ENCODE results near the gene ZNF586.
A peak's percentile ranks its signal among the peaks of the same experiment; 100 is the strongest.
"Not testable (repeated sequence)": the region's sequence is repeated elsewhere in the genome, so short reads cannot be mapped to it uniquely, and the experiment has no call there.

The ZNF586 gene

GRCh38 chr19:57769345-57770131 lies at the start of gene ZNF586:
Gene ZNF586 (plus strand): TSS chr19:57769676. CDS start chr19:57769843, 167 bp downstream.
- H3K4me3 Mint-ChIP-seq: peak within 1 kb of the TSS; percentile 90
- peaks cover 24% of the 10 kb centered on the region for H3K4me1 Mint-ChIP-seq (ENCODE audit: low read depth)
- intact Hi-C loops (cut with micrococcal nuclease): loop anchor here (1.0 to 10.0 kb wide), 2 partner anchors 23 to 45 kb away; partner anchors contain the start of genes ZNF552 and ZNF776
- peaks cover 39% of the 10 kb centered on the region for H3K9me3 Mint-ChIP-seq
- H3K27me3 Mint-ChIP-seq: no peaks in the 10 kb centered on the region
- H3K27ac Mint-ChIP-seq: peak within 1 kb of the TSS; percentile 88
- peaks cover 68% of the 10 kb centered on the region for H3K36me3 Mint-ChIP-seq (ENCODE audit: low read depth)

- peaks cover 96% of the 10 kb centered on the region for H3K9me3 Mint-ChIP-seq
- no peaks in the 10 kb centered on the region for H3K4me1 Mint-ChIP-seq (ENCODE audit: low read depth)
- intact Hi-C loops (cut with micrococcal nuclease): no loop called here
- no peak overlapping the region for H3K4me3 Mint-ChIP-seq
- H3K36me3 Mint-ChIP-seq (ENCODE audit: low read depth): peaks cover 94% of the 10 kb centered on the region
- no peak overlapping the region for H3K27ac Mint-ChIP-seq
- no peaks in the 10 kb centered on the region for H3K27me3 Mint-ChIP-seq
These were observed 49.5 kb upstream of the ZNF586 start for GRCh38 chr19:57719901-57720519.

GRCh38 chr19:57720878-57721277 lies 48.6 kb upstream of the ZNF586 start:
- Mint-ChIP-seq H3K27me3 (no peaks in the 10 kb centered on the region), H3K9me3 (peaks cover 90% of the 10 kb centered on the region), H3K27ac (no peak overlapping the region), H3K36me3 (ENCODE audit: low read depth) (peaks cover 93% of the 10 kb centered on the region), H3K4me1 (ENCODE audit: low read depth) (no peaks in the 10 kb centered on the region), H3K4me3 (no peak overlapping the region)
- intact Hi-C loops (cut with micrococcal nuclease): no loop called here

- intact Hi-C loops (cut with micrococcal nuclease): loop anchor here (1.0 to 5.0 kb wide), 2 partner anchors 165 to 419 kb away; no protein-coding TSS in a partner anchor
- H3K9me3 Mint-ChIP-seq; H3K4me3 Mint-ChIP-seq; H3K27ac Mint-ChIP-seq; H3K27me3 Mint-ChIP-seq; H3K36me3 Mint-ChIP-seq (ENCODE audit: low read depth); H3K4me1 Mint-ChIP-seq (ENCODE audit: low read depth): not testable (repeated sequence)
These were observed 31.2 kb upstream of the ZNF586 start for GRCh38 chr19:57738320-57738719.

- not testable (repeated sequence) for H3K4me1 Mint-ChIP-seq (ENCODE audit: low read depth); H3K27me3 Mint-ChIP-seq; H3K9me3 Mint-ChIP-seq; H3K36me3 Mint-ChIP-seq (ENCODE audit: low read depth); H3K27ac Mint-ChIP-seq; H3K4me3 Mint-ChIP-seq
- intact Hi-C loops (cut with micrococcal nuclease): loop anchor here (1.0 to 5.0 kb wide), 2 partner anchors 165 to 419 kb away; no protein-coding TSS in a partner anchor
These were observed 30.7 kb upstream of the ZNF586 start for GRCh38 chr19:57738770-57739169.

- Mint-ChIP-seq H3K36me3 (ENCODE audit: low read depth) (peaks cover 53% of the 10 kb centered on the region), H3K27ac (peak within 1 kb of the TSS; percentile 96), H3K27me3 (peaks cover 3% of the 10 kb centered on the region), H3K9me3 (peaks cover 42% of the 10 kb centered on the region), H3K4me1 (ENCODE audit: low read depth) (peaks cover 13% of the 10 kb centered on the region), H3K4me3 (peak within 1 kb of the TSS; percentile 97)
- intact Hi-C loops (cut with micrococcal nuclease): loop anchor here (1.0 kb wide), 1 partner anchor 22 kb away; the partner anchor contains the start of gene ZNF586
These were observed 22.6 kb upstream of the ZNF586 start, which contains the start of gene ZNF776 for GRCh38 chr19:57746580-57747471. Gene ZNF776 (plus strand): TSS chr19:57746815. CDS start chr19:57747059, 244 bp downstream.

GRCh38 chr19:57747472-57747807 lies 22.0 kb upstream of the ZNF586 start:
- intact Hi-C loops (cut with micrococcal nuclease): no loop called here
- H3K4me1 Mint-ChIP-seq (ENCODE audit: low read depth): peaks cover 13% of the 10 kb centered on the region
- H3K27ac Mint-ChIP-seq: peak overlapping the region; percentile 96
- H3K4me3 Mint-ChIP-seq: peak overlapping the region; percentile 97
- peaks cover 59% of the 10 kb centered on the region for H3K36me3 Mint-ChIP-seq (ENCODE audit: low read depth)
- no peaks in the 10 kb centered on the region for H3K27me3 Mint-ChIP-seq
- peaks cover 48% of the 10 kb centered on the region for H3K9me3 Mint-ChIP-seq

- intact Hi-C loops (cut with micrococcal nuclease): no loop called here
- Mint-ChIP-seq H3K9me3 (peaks cover 54% of the 10 kb centered on the region), H3K27ac (no peak overlapping the region), H3K4me3 (peak overlapping the region; percentile 97), H3K36me3 (ENCODE audit: low read depth) (peaks cover 65% of the 10 kb centered on the region), H3K4me1 (ENCODE audit: low read depth) (peaks cover 13% of the 10 kb centered on the region), H3K27me3 (no peaks in the 10 kb centered on the region)
These were observed 21.4 kb upstream of the ZNF586 start for GRCh38 chr19:57748029-57748428.

GRCh38 chr19:57754091-57754673 lies 15.3 kb upstream of the ZNF586 start:
- no peak overlapping the region for H3K27ac Mint-ChIP-seq
- peaks cover 100% of the 10 kb centered on the region for H3K36me3 Mint-ChIP-seq (ENCODE audit: low read depth)
- no peak overlapping the region for H3K4me3 Mint-ChIP-seq
- no peaks in the 10 kb centered on the region for H3K27me3 Mint-ChIP-seq
- intact Hi-C loops (cut with micrococcal nuclease): no loop called here
- peaks cover 71% of the 10 kb centered on the region for H3K9me3 Mint-ChIP-seq
- no peaks in the 10 kb centered on the region for H3K4me1 Mint-ChIP-seq (ENCODE audit: low read depth)

GRCh38 chr19:57755031-57755430 lies 14.4 kb upstream of the ZNF586 start:
- no peak overlapping the region for H3K27ac Mint-ChIP-seq
- H3K4me3 Mint-ChIP-seq: no peak overlapping the region
- peaks cover 62% of the 10 kb centered on the region for H3K9me3 Mint-ChIP-seq
- no peaks in the 10 kb centered on the region for H3K27me3 Mint-ChIP-seq
- intact Hi-C loops (cut with micrococcal nuclease): no loop called here
- no peaks in the 10 kb centered on the region for H3K4me1 Mint-ChIP-seq (ENCODE audit: low read depth)
- H3K36me3 Mint-ChIP-seq (ENCODE audit: low read depth): peaks cover 100% of the 10 kb centered on the region

- Mint-ChIP-seq H3K27ac (no peak overlapping the region), H3K9me3 (peaks cover 34% of the 10 kb centered on the region), H3K4me1 (ENCODE audit: low read depth) (no peaks in the 10 kb centered on the region), H3K36me3 (ENCODE audit: low read depth) (peaks cover 98% of the 10 kb centered on the region), H3K4me3 (no peak overlapping the region), H3K27me3 (no peaks in the 10 kb centered on the region)
- intact Hi-C loops (cut with micrococcal nuclease): no loop called here
These were observed 11.5 kb upstream of the ZNF586 start for GRCh38 chr19:57757941-57758340.

GRCh38 chr19:57759096-57759495 lies 10.4 kb upstream of the ZNF586 start:
- intact Hi-C loops (cut with micrococcal nuclease): no loop called here
- no peaks in the 10 kb centered on the region for H3K4me1 Mint-ChIP-seq (ENCODE audit: low read depth)
- H3K36me3 Mint-ChIP-seq (ENCODE audit: low read depth): peaks cover 98% of the 10 kb centered on the region
- H3K27me3 Mint-ChIP-seq: no peaks in the 10 kb centered on the region
- H3K9me3 Mint-ChIP-seq: peaks cover 23% of the 10 kb centered on the region
- H3K4me3 Mint-ChIP-seq: no peak overlapping the region
- no peak overlapping the region for H3K27ac Mint-ChIP-seq

- H3K27me3 Mint-ChIP-seq: no peaks in the 10 kb centered on the region
- H3K27ac Mint-ChIP-seq: no peak overlapping the region
- intact Hi-C loops (cut with micrococcal nuclease): no loop called here
- H3K4me3 Mint-ChIP-seq: no peak overlapping the region
- H3K36me3 Mint-ChIP-seq (ENCODE audit: low read depth): peaks cover 82% of the 10 kb centered on the region
- peaks cover 50% of the 10 kb centered on the region for H3K9me3 Mint-ChIP-seq
- peaks cover 24% of the 10 kb centered on the region for H3K4me1 Mint-ChIP-seq (ENCODE audit: low read depth)
These were observed 1.9 kb downstream of the ZNF586 start for GRCh38 chr19:57771417-57771816.

All from dendritic cell treated with granulocyte-macrophage colony-stimulating factor and Interleukin-4, amounts not matched to agents 40 ng/mL and 50 ng/mL, for 4 days (primary cell).